Measurements from ENCODE around the gene BRINP1. TPM values are rescaled to one million over a fixed set of nuclear protein-coding genes. Genes with fewer than 3 reads are reported as not detected.

BRINP1 gene
- total and polyA plus RNA-seq, 2 of the 8 experiments (the other 6 are each of a cell fraction or from before 2014, with no cell fraction given) = 19.5 to 20.5 TPM

- no peak overlapping the region for H2BK15ac ChIP-seq (ENCODE audit: low read length)
- TF ChIP-seq BRCA1 (IDR thresholded peaks at IDR 0.05; ENCODE audit: low read depth, low read length) (no peak), SIRT6 (IDR thresholded peaks at IDR 0.05; ENCODE audit: low read length) (no peak), SIN3A (conservative IDR thresholded peaks at IDR 0.05 in 1 of 2, IDR thresholded peaks at IDR 0.05 in 1 of 2; ENCODE audit: low read depth in 1 of 2, low read length in 2 of 2) (no peak), KDM1A (IDR thresholded peaks at IDR 0.05; ENCODE audit: borderline replicate concordance, low read length) (no peak), JUND (IDR thresholded peaks at IDR 0.05; ENCODE audit: low read length) (no peak), TAF1 (IDR thresholded peaks at IDR 0.05; ENCODE audit: low read depth, low read length) (no peak), TEAD4 (IDR thresholded peaks at IDR 0.05; ENCODE audit: low read depth, low read length) (no peak), RFX5 (IDR thresholded peaks at IDR 0.05; ENCODE audit: borderline replicate concordance, low read depth, low read length) (no peak), NANOG (IDR thresholded peaks at IDR 0.05; ENCODE audit: insufficient read depth, low read depth, low read length, poor library complexity, severe bottlenecking) (no peak), YY1 (IDR thresholded peaks at IDR 0.05; ENCODE audit: low read depth, low read length) (no peak), CBX5 (IDR thresholded peaks at IDR 0.05; ENCODE audit: low read depth, low read length) (no peak), ATF3 (IDR thresholded peaks at IDR 0.05; ENCODE audit: insufficient read depth, low read depth, low read length) (no peak)
Measured at GRCh38 chr9:119156354-119156753, 212.9 kb downstream of the BRINP1 start.

More at GRCh38 chr9:119156354-119156753, 212.9 kb downstream of the BRINP1 start:
- FAIRE-seq = no peak
- Histone ChIP-seq H3K4me1 (replicated peaks in 1 of 4; ENCODE audit: control insufficient read depth in 3 of 4, insufficient read depth in 4 of 4, low read length in 3 of 4) (no peaks in the 10 kb centered on the region), H4K20me1 (replicated peaks in 1 of 2; ENCODE audit: control insufficient read depth in 1 of 2, insufficient read depth in 2 of 2, low read length in 2 of 2) (no peaks in the 10 kb centered on the region), H2AFZ (ENCODE audit: low read length) (no peak overlapping the region), H3K23me2 (ENCODE audit: low read depth, low read length) (no peaks in the 10 kb centered on the region), H3K14ac (ENCODE audit: insufficient read length) (no peak overlapping the region), H3K79me1 (ENCODE audit: low read depth, low read length) (no peaks in the 10 kb centered on the region), H3K9ac (replicated peaks in 1 of 4; ENCODE audit: extremely low read depth in 1 of 4, low read depth in 3 of 4, low read length in 3 of 4) (no peak overlapping the region), H3K79me2 (ENCODE audit: control insufficient read depth in 1 of 2, insufficient read depth in 2 of 2, low read length in 2 of 2) (no peaks in the 10 kb centered on the region), H3K36me3 (ENCODE audit: control insufficient read depth in 2 of 4, insufficient read depth in 4 of 4, low read length in 3 of 4) (no peaks in the 10 kb centered on the region), H4K5ac (ENCODE audit: insufficient read length, low read depth, low read length) (no peak overlapping the region), H3K9me3 (ENCODE audit: insufficient read depth in 2 of 2, low read depth in 1 of 2, low read length in 1 of 2) (no peaks in the 10 kb centered on the region), H3K27ac (ENCODE audit: low read depth, low read length) (no peak overlapping the region), H3K4me2 (ENCODE audit: insufficient read depth in 1 of 2, low read depth in 2 of 2, low read length in 2 of 2) (no peak overlapping the region), H2BK12ac (ENCODE audit: low read depth, low read length) (no peak overlapping the region), H3K18ac (ENCODE audit: extremely low read depth, low read length) (no peak overlapping the region), H3K56ac (replicated peaks; ENCODE audit: insufficient read length, low read depth, low read length) (no peak overlapping the region), H3K4ac (replicated peaks; ENCODE audit: insufficient read length, low read depth, low read length) (no peak overlapping the region), H4K91ac (replicated peaks; ENCODE audit: insufficient read length, low read length) (no peak overlapping the region), H3K27me3 (replicated peaks in 1 of 4; ENCODE audit: control insufficient read depth in 3 of 4, extremely low read depth in 1 of 4, insufficient read depth in 3 of 4, low read length in 3 of 4) (no peaks in the 10 kb centered on the region), H3K4me3 (ENCODE audit: extremely low read depth in 1 of 4, insufficient read depth in 2 of 4, low read depth in 3 of 4, low read length in 4 of 4) (no peak overlapping the region), H4K8ac (ENCODE audit: extremely low read depth, insufficient read depth, low read length) (no peak overlapping the region), H2BK20ac (ENCODE audit: low read length) (no peak overlapping the region), H2AK5ac (ENCODE audit: low read depth, low read length) (no peak overlapping the region), H3K23ac (ENCODE audit: insufficient read length) (no peak overlapping the region), H2BK5ac (ENCODE audit: low read depth, low read length) (no peak overlapping the region), H2BK120ac (replicated peaks; ENCODE audit: low read depth, low read length) (no peak overlapping the region)
- WGBS, 2 experiments (ENCODE audit: extremely low coverage in 1 of 2, insufficient coverage in 1 of 2, insufficient read length in 1 of 2, insufficient replicate concordance in 2 of 2, low coverage in 1 of 2, low lambda C conversion rate in 2 of 2, missing lambda C conversion rate in 1 of 2) = 90% methylated on average over 3 of the region's 3 CpGs; no CpG with 5 or more reads in 1 of the 2 experiments
- no peak for DNase-seq (ENCODE audit: low read depth in 1 of 2, low spot score in 2 of 2)
- ChIA-PET CTCF (ENCODE audit: partially characterized antibody) (interaction anchor here (1.3 kb wide), 1 partner anchor 133 kb away, joined by 3 read pairs; no protein-coding TSS in a partner anchor), POLR2A (ENCODE audit: partially characterized antibody) (no interaction called here)
